ENCODE results near the gene JMJD4.
"Not testable (repeated sequence)": the region's sequence is repeated elsewhere in the genome, so short reads cannot be mapped to it uniquely, and the experiment has no call there.

Gene JMJD4

DNA sequence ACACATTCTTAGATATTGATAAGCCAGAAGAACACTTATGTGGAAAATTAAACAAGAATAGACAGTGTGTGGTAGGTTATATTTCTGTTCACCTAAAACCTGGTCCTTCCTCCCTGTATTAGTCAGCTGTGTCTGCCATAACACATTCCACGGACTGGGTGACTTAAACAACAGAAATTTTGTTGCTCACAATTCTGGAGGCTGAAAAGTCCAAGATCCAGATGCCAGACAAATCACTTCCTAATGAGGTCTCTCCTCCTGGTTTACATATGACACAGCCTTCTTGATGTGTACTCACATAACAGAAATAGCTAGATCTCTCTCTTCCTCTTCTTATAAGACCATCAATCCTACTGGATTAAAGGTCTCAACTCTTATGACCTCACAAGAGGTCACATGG, 25.7 kb downstream of the JMJD4 start:
- no peak overlapping the region for H3K4me3 ChIP-seq (ENCODE audit: low read depth, low read length)
- TF ChIP-seq, protein P1, sequence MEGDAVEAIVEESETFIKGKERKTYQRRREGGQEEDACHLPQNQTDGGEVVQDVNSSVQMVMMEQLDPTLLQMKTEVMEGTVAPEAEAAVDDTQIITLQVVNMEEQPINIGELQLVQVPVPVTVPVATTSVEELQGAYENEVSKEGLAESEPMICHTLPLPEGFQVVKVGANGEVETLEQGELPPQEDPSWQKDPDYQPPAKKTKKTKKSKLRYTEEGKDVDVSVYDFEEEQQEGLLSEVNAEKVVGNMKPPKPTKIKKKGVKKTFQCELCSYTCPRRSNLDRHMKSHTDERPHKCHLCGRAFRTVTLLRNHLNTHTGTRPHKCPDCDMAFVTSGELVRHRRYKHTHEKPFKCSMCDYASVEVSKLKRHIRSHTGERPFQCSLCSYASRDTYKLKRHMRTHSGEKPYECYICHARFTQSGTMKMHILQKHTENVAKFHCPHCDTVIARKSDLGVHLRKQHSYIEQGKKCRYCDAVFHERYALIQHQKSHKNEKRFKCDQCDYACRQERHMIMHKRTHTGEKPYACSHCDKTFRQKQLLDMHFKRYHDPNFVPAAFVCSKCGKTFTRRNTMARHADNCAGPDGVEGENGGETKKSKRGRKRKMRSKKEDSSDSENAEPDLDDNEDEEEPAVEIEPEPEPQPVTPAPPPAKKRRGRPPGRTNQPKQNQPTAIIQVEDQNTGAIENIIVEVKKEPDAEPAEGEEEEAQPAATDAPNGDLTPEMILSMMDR (IDR thresholded peaks at IDR 0.05; ENCODE audit: low read depth, low read length): no peak
- TF ChIP-seq MYC (IDR thresholded peaks at IDR 0.05; ENCODE audit: low read depth, low read length) (no peak), POLR2A (IDR thresholded peaks at IDR 0.05; ENCODE audit: extremely low read depth, insufficient read length) (no peak)
- TF ChIP-seq, protein P2, sequence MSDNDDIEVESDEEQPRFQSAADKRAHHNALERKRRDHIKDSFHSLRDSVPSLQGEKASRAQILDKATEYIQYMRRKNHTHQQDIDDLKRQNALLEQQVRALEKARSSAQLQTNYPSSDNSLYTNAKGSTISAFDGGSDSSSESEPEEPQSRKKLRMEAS (IDR thresholded peaks at IDR 0.05; ENCODE audit: low read depth, low read length): no peak
- DNase-seq (ENCODE audit: low read depth): no peak

DNA sequence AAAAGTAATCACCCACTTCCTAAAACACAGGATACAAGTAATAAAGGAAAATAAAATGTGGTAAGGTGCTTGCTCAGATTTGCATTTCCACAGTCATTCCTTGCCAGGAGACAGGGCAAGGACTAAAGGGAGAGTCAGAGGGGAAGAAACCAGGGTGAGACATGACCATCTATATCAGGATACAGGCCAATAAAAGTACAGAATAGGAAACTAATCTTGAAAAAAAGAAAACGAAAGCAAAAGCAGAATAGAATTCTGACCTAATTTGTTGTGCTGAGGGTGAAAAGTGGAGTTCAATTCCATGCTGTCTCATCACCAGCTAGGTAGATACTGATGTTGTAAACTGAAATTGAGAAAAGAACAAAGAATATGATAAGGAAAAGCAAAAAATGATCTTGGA, 27.3 kb downstream of the JMJD4 start:
- TF ChIP-seq, protein P2 (IDR thresholded peaks at IDR 0.05; ENCODE audit: low read depth, low read length): no peak
- TF ChIP-seq MYC (IDR thresholded peaks at IDR 0.05; ENCODE audit: low read depth, low read length) (no peak), POLR2A (IDR thresholded peaks at IDR 0.05; ENCODE audit: extremely low read depth, insufficient read length) (no peak)
- TF ChIP-seq, protein P1 (IDR thresholded peaks at IDR 0.05; ENCODE audit: low read depth, low read length): no peak
- DNase-seq (ENCODE audit: low read depth): no peak
- H3K4me3 ChIP-seq (ENCODE audit: low read depth, low read length): no peak overlapping the region

DNA sequence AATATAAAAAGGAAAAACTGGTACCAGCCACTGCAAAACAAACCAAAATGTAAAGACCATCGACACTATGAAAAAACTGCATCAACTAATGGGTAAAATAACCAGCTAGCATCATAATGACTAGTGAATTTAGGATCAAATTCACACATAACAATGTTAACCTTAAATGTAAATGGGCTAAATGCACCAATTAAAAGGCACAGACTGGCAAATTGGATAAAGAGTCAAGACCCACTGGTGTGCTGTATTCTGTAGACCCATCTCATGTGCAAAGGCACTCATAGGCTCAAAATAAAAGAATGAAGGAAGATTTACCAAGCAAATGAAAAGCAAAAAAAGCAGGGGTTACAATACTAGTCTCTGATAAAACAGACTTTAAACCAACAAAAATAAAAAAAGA, 33.5 kb downstream of the JMJD4 start:
- DNase-seq (ENCODE audit: low read depth): not testable (repeated sequence)

DNA sequence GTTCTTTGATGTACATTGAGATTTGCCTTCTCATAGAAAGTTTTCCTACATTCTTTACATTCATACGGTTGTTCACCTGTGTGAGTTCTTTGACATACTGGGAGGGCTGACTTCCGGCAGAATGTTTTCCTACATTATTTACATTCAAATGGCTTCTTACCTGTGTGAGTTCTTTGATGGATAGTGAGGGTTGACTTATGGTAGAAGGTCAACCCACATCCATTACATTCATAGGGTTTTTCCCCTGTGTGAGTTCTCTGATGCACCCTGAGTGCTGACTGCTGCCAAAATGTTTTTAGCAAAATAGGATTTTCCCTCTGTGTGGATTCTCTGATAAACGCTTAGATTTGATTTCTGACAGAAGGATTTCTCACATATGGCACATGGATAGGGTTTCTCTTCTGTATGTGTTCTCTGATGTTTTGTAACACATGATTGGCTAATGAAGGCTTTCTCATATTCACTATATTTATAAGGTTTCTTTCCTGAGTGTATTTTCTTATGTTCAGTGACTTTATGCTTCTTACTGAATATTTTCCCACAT, 37.7 kb downstream of the JMJD4 start:
- DNase-seq (ENCODE audit: low read depth): no peak
- TF ChIP-seq MYC (IDR thresholded peaks at IDR 0.05; ENCODE audit: low read depth, low read length): no peak
- TF ChIP-seq, protein P2 (IDR thresholded peaks at IDR 0.05; ENCODE audit: low read depth, low read length): no peak
- TF ChIP-seq POLR2A (IDR thresholded peaks at IDR 0.05; ENCODE audit: extremely low read depth, insufficient read length): no peak
- TF ChIP-seq, protein P1 (IDR thresholded peaks at IDR 0.05; ENCODE audit: low read depth, low read length): no peak
- no peak overlapping the region for H3K4me3 ChIP-seq (ENCODE audit: low read depth, low read length)

More for the DNA sequence above, 33.5 kb downstream of the JMJD4 start:
- not testable (repeated sequence) for H3K4me3 ChIP-seq (ENCODE audit: low read depth, low read length)

DNA sequence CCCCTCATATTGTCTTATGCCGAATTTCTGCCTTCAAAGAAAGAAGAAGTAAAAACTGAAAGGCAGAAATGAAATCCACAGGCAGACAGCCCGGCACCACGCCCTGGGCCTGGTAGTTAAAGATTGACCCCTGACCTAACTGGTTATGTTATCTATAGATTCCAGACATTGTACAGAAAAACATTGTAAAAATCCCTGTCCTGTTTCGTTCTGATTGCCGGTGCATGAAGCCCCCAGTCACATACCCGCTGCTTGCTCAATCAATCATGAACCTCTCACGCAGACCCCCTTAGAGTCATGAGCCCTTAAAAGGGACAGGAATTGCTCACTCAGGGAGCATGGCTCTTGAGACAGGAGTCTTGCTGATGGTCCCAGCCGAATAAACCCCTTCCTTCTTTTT, 49.3 kb downstream of the JMJD4 start:
- no peak for DNase-seq (ENCODE audit: low read depth)
- H3K4me3 ChIP-seq (ENCODE audit: low read depth, low read length): no peak overlapping the region
- TF ChIP-seq, protein P1 (IDR thresholded peaks at IDR 0.05; ENCODE audit: low read depth, low read length): no peak
- TF ChIP-seq MYC (IDR thresholded peaks at IDR 0.05; ENCODE audit: low read depth, low read length) (no peak), POLR2A (IDR thresholded peaks at IDR 0.05; ENCODE audit: extremely low read depth, insufficient read length) (no peak)
- TF ChIP-seq, protein P2 (IDR thresholded peaks at IDR 0.05; ENCODE audit: low read depth, low read length): no peak
